H1 (cell line): ENCODE data around the gene MRM1.
A peak's percentile ranks its signal among the peaks of the same experiment; 100 is the strongest.

Experiments
- ATF3 ChIP-seq: IDR thresholded peaks from 2 replicates; pipeline ENCODE4 v1.6.1; 2011; ENCODE audit warnings: low read depth, mild to moderate bottlenecking, low read length; ENCODE audit not compliant: insufficient read depth
- CTCF ChIP-seq, 3 experiments: IDR thresholded peaks; 1 replicate in 2 of 3; 2 replicates in 1 of 3; pipeline versions ENCODE4 v1.5.1 to v1.6.1; 2011; ENCODE audit warnings: low read length in 3 of 3, mild to moderate bottlenecking in 3 of 3, inconsistent platforms in 2 of 3, low read depth in 1 of 3, moderate library complexity in 1 of 3; ENCODE audit not compliant: insufficient read depth in 1 of 3; ENCODE audit errors: control extremely low read depth in 1 of 3
- EZH2 ChIP-seq: fragments of 200-600 bp; sonication (generic); IDR thresholded peaks from 2 replicates; pipeline ENCODE4 v1.7.1; 2012; ENCODE audit warnings: low read depth, mild to moderate bottlenecking, moderate library complexity, low read length, inconsistent platforms; ENCODE audit not compliant: severe bottlenecking
- HDAC2 ChIP-seq, 2 experiments: fragments of 300-600 bp in 1 of 2; sonication (generic) in 1 of 2; IDR thresholded peaks; 2 replicates each; pipeline ENCODE4 v1.6.1; 2011 to 2012; ENCODE audit warnings: low read depth in 2 of 2, low read length in 2 of 2, mild to moderate bottlenecking in 2 of 2, moderate library complexity in 2 of 2, borderline replicate concordance in 1 of 2, inconsistent platforms in 1 of 2
- JUN ChIP-seq: IDR thresholded peaks from 2 replicates; pipeline ENCODE4 v1.6.1; 2011; ENCODE audit warnings: low read depth, mild to moderate bottlenecking, improper control_type of control experiment, low read length
- RAD21 ChIP-seq, 2 experiments: IDR thresholded peaks in 1 of 2; conservative IDR thresholded peaks in 1 of 2; 2 replicates each; pipeline ENCODE4 v1.6.1; 2011; ENCODE audit warnings: low read depth in 2 of 2, low read length in 2 of 2, improper control_type of control experiment in 1 of 2, inconsistent platforms in 1 of 2, mild to moderate bottlenecking in 1 of 2, moderate library complexity in 1 of 2
- SIN3A ChIP-seq, 2 experiments: IDR thresholded peaks in 1 of 2; conservative IDR thresholded peaks in 1 of 2; 2 replicates each; pipeline ENCODE4 v1.6.1; 2011 to 2012; ENCODE audit warnings: low read length in 2 of 2, improper control_type of control experiment in 1 of 2, low read depth in 1 of 2, mild to moderate bottlenecking in 1 of 2
- SP1 ChIP-seq: IDR thresholded peaks from 2 replicates; pipeline ENCODE4 v1.6.1; 2011; ENCODE audit warnings: low read depth, low read length
- SP4 ChIP-seq: IDR thresholded peaks from 2 replicates; pipeline ENCODE4 v1.6.1; 2012; ENCODE audit warnings: low read length, inconsistent platforms
- SRF ChIP-seq: IDR thresholded peaks from 2 replicates; pipeline ENCODE4 v1.6.1; 2011; ENCODE audit warnings: mild to moderate bottlenecking, low read depth, low read length, moderate library complexity
- USF2 ChIP-seq: IDR thresholded peaks from 2 replicates; pipeline ENCODE4 v1.6.1; 2011; ENCODE audit warnings: low read length, improper control_type of control experiment
- ZNF274 ChIP-seq: IDR thresholded peaks from 2 replicates; pipeline ENCODE4 v1.7.0; 2012; ENCODE audit warnings: low read length, borderline replicate concordance; ENCODE audit errors: extremely low read depth

- TF ChIP-seq SP1 (no peak), HDAC2 (IDR thresholded peaks at IDR 0.05; ENCODE audit: borderline replicate concordance in 1 of 2, low read depth in 2 of 2, low read length in 2 of 2) (no peak), ZNF274 (no peak), SRF (no peak), CTCF (IDR thresholded peaks at IDR 0.05; ENCODE audit: control extremely low read depth in 1 of 3, insufficient read depth in 1 of 3, low read depth in 1 of 3, low read length in 3 of 3) (no peak), SP4 (no peak), EZH2 (peak; percentile 53), SIN3A (conservative IDR thresholded peaks at IDR 0.05 in 1 of 2, IDR thresholded peaks at IDR 0.05 in 1 of 2; ENCODE audit: low read depth in 1 of 2, low read length in 2 of 2) (no peak), RAD21 (IDR thresholded peaks at IDR 0.05 in 1 of 2, conservative IDR thresholded peaks at IDR 0.05 in 1 of 2; ENCODE audit: low read depth in 2 of 2, low read length in 2 of 2) (no peak), JUN (no peak), USF2 (no peak), ATF3 (no peak)
These were observed 40.8 kb downstream of the MRM1 start for GRCh38 chr17:36641877-36642845.
